CD4-positive, alpha-beta T cell treated with Interleukin-4 for 4 hours (primary cell): ENCODE data around the gene KCTD16.

Experiments used
- DNase-seq: peaks from one replicate; pipeline ENCODE4 v3.0.0-alpha.2; 2020

The KCTD16 gene

GRCh38 chr5:144416196-144416595 is 245.5 kb downstream of the KCTD16 start:
- no peak for DNase-seq

- DNase-seq, result no peak
Observed at GRCh38 chr5:144418719-144419118, 248.0 kb downstream of the KCTD16 start.

- no peak for DNase-seq
Observed at GRCh38 chr5:144421411-144421810, 250.7 kb downstream of the KCTD16 start.

DNA sequence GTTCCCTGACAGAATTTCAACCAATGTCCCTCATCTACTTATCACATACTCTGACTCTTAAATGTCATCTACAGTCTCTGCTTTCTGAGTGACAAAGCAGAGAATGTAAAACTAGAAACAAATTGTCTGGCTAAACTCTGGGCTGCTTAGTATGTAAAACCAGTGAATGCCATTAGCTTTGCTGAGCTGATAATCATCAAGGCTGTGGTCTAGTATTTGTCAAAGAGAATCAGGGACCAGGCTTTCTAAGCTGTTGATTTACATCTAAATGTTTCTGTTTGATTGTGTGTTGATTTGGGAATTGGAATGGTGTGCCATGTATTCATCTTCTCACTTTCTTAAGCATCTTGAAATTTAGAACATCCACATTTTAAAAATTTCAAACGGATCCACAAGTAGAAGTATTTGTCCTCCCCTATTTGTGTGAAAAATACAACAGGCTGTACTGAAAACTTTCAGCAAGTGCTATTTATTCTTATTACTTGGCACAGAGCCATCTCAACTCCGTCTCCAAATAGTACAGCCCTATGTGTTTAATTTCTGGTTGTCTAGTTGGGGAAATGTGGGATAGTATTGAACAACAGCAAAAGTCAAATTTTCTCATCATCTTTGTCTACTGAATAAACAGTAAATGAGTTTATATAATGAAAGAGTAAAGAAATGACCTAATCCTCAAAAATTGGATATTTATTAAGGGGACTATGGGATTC is 251.5 kb downstream of the KCTD16 start:
- DNase-seq, result no peak

DNA sequence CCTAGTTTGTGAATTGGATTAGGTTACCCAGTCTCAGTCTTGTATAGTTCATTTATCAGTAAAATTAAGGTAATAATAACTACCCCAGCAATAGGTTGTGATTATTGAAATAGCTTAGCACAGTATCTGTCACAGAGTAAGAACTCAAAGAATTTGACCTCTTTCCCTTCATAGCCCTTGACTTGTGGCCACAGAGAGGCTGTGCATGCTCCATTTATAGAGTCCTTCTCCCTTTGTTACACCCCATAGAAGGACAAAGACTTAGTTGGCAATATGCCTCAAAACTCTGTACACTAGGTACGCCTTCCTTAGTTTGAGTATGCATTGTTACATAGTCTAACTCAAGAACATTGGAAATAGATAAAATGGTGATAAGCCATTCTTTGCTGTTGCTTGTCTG is 257.2 kb downstream of the KCTD16 start:
- DNase-seq, result no peak

DNA sequence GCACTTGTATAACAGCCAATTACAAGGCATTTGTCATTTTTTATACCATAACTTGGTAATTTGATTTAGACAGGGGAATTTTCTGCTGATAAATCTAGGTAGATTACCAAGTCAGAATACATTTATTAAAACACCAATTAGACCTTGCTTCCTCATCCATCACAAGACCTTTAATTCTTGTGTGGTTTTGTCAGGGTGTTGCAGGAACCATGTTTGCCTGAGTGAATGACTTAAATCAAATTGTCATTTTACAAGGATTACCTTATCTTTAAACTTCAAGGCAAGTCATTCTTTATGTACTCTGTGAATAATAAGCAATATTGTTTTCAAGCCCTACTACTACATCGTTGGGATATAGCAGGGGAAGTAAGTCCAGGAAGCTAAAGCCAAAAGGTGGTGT is 257.7 kb downstream of the KCTD16 start:
- no peak for DNase-seq

DNA sequence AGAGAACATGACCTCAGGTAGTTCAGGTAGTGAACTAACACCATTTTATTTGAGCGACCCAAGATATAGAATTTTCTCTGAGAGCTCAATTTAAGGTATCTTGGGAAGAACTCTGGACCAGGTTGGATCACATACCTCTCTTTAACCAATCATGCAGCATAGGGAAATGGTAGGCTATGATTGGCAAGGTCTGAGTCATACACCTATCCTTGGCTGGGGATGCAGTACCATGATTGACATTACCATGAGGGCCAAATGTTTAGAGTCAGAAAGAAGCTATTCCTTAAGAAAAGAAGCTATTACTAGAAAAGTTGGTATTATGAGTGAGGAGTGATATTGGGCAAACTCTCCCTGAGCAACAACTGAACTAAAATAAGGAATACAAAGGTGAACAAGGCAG is 258.7 kb downstream of the KCTD16 start:
- DNase-seq, result no peak

GRCh38 chr5:144429905-144430304 is 259.2 kb downstream of the KCTD16 start:
- no peak for DNase-seq

DNA sequence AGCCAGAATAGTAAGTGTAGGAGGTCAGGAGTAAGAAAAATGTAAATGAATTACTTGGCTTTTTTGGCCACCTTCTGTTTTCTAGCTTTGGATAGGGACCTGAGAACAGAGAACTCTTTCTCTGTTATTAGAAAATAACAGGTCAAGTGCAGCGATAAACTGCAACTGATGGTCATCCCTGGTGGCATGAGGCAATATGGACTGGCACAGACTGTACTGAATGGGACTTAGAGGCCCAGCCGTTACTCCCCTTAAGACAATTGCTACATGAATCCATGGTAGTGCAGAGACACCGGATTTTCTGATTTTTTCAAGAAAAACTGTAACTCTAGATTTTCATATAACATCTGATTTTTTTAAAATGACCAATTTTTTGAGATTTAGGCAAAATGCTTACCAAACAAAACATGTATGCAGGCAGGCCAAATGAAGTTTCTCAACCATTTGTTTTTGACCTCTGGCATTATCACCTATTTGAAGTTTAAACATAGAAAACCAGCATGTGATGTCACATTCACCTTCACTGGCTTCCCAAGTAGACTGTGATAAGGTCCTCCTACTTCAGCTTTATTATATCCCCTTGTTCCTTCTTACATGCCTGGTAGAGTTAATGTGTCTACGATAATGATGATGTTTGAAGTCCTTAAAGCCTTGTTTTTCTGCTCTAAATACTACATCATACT is 262.6 kb downstream of the KCTD16 start:
- no peak for DNase-seq

DNA sequence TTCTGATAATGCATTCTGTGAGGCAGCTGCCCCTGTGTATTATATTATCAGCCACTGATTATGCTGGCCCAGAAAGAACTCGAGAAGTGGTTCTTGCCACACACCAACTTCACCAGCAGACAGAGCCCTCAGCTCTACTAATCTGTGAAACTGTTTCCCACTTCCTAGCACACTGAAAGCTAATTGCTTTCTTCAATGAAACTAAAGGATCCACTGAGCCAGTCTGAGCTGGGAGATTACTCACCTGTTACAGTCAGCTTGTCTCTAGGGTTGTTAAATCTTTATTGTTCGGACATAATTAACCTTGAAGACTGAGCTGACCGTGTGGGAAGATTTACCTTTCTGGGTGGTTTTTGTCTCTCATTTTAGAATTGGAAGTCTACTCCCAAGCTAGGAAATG is 263.2 kb downstream of the KCTD16 start:
- DNase-seq, result no peak

- DNase-seq, result no peak
Observed at GRCh38 chr5:144436007-144436406, 265.3 kb downstream of the KCTD16 start.

GRCh38 chr5:144438237-144438636 is 267.6 kb downstream of the KCTD16 start:
- DNase-seq, result no peak

- DNase-seq, result no peak
Observed at GRCh38 chr5:144448457-144448856, 277.8 kb downstream of the KCTD16 start.

GRCh38 chr5:144451187-144451973 is 280.7 kb downstream of the KCTD16 start:
- DNase-seq, result no peak

DNA sequence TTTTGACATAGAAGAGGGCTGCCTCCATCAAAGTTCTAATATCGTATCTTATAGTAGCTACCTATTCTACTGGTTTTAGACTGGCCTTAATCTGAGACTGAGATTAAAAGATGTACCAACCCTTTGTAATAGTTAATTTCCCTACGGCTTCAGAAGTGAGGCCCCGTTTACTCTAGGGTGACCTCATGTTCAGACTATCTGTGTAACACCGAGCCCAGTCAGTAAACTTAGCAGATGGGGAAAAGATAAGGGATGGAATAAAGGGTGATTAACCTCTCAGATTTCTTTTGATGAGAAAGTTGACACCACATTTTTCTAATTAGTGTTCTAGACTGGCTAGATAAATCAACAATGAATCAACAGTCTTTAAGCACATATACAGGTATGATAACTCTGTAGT is 283.1 kb downstream of the KCTD16 start:
- no peak for DNase-seq

GRCh38 chr5:144457160-144457559 is 286.5 kb downstream of the KCTD16 start:
- no peak for DNase-seq

GRCh38 chr5:144458216-144458615 is 287.5 kb downstream of the KCTD16 start:
- no peak for DNase-seq

- DNase-seq, result no peak
Observed at GRCh38 chr5:144460600-144460999, 289.9 kb downstream of the KCTD16 start.

DNA sequence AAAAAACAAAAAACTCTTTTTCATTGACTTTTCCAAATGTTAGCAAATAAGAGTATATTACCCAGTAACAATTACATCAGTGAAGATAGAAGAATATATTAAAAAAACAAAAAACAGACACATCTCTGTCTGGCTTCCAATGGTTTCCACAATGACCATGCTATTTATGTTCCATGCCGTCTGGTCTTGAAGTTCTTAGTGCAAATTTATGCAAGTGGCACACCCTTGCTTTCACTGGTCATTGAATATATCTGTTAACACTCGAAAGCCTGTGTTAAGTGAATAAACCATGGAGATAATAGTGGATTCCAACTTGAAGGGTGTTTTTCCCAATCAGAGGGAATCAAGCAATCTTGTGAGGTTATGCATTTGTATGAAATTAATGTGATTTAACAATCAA is 291.9 kb downstream of the KCTD16 start:
- DNase-seq, result no peak

DNA sequence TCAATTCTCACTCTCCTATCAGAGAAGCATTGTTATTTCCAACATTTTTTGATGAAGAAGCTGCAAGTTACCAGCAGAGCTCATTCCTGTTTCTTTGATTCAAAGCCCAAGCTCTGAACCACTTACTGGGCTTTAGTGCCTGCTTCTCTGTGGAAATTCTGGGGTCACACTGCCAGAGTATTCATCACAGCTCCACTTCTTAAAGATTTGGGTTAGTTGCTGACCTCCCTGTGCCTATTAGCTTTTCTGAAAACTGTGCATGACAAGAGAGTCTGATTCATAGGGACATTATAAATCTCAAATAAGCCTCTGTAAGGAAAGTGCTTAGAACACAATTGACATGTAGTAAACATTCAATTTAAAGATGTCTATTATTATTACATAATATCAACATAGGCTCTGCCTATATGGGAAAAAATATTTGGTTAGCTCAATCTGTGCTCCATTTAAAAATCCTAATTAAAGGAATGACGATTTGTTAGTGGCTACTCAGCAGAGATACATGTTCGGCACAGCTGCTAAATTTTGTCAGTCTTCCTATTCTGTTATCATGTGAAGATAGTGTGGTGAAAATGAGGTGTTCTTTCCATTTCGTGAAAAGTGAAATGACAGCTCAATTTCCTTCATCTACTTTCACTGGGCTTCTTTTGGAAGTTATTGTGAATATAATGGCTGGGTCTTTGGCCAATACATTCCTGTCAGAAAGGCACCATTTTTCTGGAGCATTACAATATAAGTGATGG is 293.0 kb downstream of the KCTD16 start:
- DNase-seq, result no peak

DNA sequence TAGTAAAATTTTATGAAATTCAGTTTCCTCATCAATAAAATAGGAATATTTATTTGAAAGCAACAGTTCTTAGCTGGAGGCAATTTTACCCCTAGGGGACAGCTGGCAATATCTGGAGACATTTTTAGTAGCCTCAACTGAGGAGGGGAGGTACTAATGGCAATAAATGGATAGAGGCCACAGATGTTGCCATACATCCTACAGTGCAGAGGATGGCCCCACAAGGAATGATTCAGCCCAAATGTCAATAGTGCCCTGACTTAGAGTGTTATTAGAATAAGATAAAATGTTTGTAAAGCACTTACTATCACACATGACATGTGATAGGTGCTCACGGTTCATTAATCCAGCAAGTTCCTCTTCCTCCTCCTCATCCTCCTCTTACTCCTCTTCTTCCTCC is 293.6 kb downstream of the KCTD16 start:
- DNase-seq, result no peak

- DNase-seq, result no peak
Observed at GRCh38 chr5:144465441-144465840, 294.8 kb downstream of the KCTD16 start.

- no peak for DNase-seq
Observed at GRCh38 chr5:144467792-144468191, 297.1 kb downstream of the KCTD16 start.
